ENCODE data around the gene GSN. TPM values are rescaled to one million over a fixed set of nuclear protein-coding genes. Genes with fewer than 3 reads are reported as not detected.

The GSN gene
- total and polyA plus RNA-seq, 2 of the 13 experiments (the other 11 are each of a cell fraction or from before 2014, with no cell fraction given): 294 to 307 TPM

DNA sequence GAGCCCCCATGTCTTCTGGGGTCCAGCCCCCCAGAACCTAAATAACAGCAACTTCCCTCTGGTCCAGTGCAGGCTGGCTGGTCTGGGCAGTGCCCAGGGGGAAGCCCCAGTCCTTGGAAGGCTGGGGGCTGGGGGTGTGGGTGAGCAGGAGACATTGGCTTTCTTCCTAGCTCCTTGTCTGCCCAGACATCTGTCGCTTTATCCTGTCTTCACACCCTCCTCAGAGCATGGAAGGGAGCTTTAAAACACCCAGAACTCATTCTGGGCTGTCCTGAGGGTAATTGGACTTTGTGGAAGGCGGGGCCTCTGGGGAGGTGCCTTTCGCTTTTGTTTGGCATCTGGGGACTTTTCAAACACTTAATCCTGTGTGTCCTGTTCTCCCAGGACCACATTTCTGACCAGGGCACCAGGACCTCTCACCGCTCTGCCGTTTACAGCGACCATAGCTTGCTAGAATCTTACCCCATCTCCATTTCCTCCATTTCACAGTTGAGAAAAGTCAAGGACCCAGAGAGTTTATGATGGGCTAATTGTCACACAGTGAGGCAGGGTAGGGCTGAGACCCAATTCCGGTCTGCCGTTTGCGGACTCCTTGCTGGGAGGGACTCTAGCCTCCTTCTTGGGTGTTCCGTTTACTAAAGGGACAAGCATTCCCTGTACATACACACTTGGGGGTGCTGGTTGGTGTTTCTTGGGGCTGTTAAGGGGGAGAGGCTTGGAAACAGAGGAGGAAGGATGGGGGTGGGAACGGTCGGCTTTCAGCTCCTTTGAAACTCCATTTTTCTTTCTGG lies 1.1 kb downstream of the GSN start:
- DNase-seq (ENCODE audit: low spot score) (no peak), FAIRE-seq (no peak), ATAC-seq (peak; percentile 41)
- intact Hi-C loops (cut with micrococcal nuclease; ENCODE audit: unreplicated experiment): loop anchor here (5.0 kb wide), 1 partner anchor 37 kb away; no protein-coding TSS in a partner anchor
- no peaks in the 10 kb centered on the region for H4K20me1 ChIP-seq (ENCODE audit: insufficient read depth, low read length)
- no peaks in the 10 kb centered on the region for H3K9me3 ChIP-seq (ENCODE audit: low read length)
- peak overlapping the region; percentile 69 to 84 (median 82) for H3K4me3 ChIP-seq (replicated peaks in 1 of 3; ENCODE audit: insufficient read depth in 1 of 3, low read depth in 2 of 3, low read length in 3 of 3)
- peaks cover 34% of the 10 kb centered on the region for H3K4me1 ChIP-seq (ENCODE audit: insufficient read depth, low read length)
- H2AFZ ChIP-seq (ENCODE audit: low read length): peak overlapping the region; percentile 31
- H3K79me2 ChIP-seq (ENCODE audit: insufficient read depth, low read length): no peaks in the 10 kb centered on the region
- H3K27ac ChIP-seq (ENCODE audit: extremely low read length, insufficient read depth, low read length): no peak overlapping the region
- ChIA-PET POLR2A (interaction anchor here (1.3 to 3.5 kb wide), 9 partner anchors 9 to 104 kb away, joined by 3 to 29 read pairs (median 8); no protein-coding TSS in a partner anchor), CTCF (ENCODE audit: low intra/inter-chr PET ratio, low total read pairs) (no interaction called here)
- peak overlapping the region; percentile 78 for H3K4me2 ChIP-seq (ENCODE audit: low read depth, low read length)
- no peaks in the 10 kb centered on the region for H3K36me3 ChIP-seq (replicated peaks in 1 of 2; ENCODE audit: control insufficient read depth in 1 of 2, insufficient read depth in 2 of 2, low read length in 2 of 2)
- in situ Hi-C loops (cut with HindIII; ENCODE audit: extremely low pct_ligation_motif_present, low pct_unique_long_range_greater_than_20kb): no loop called here
- 0% methylated on average over 9 of the region's 12 CpGs for WGBS (ENCODE audit: low lambda C conversion rate)
- peaks cover 0 to 18% of the 10 kb centered on the region in 2 experiments; a peak in 3 of 5 replicates for H3K27me3 ChIP-seq (ENCODE audit: control insufficient read depth in 1 of 2, insufficient read depth in 2 of 2, low read length in 2 of 2)
- BruUV-seq (replicated peaks): no TSS peak
- no peak overlapping the region; the same call in 1 of the 2 replicates for H3K9ac ChIP-seq (ENCODE audit: insufficient read depth, low read depth, low read length)
- TF ChIP-seq ZNF674 (CRISPR knock-in tag; IDR thresholded peaks at IDR 0.05; ENCODE audit: low read depth): no peak
- no peak for TF ChIP-seq BRD4 (CRISPR knock-in tag; IDR thresholded peaks at IDR 0.05)
- TF ChIP-seq, protein P1, sequence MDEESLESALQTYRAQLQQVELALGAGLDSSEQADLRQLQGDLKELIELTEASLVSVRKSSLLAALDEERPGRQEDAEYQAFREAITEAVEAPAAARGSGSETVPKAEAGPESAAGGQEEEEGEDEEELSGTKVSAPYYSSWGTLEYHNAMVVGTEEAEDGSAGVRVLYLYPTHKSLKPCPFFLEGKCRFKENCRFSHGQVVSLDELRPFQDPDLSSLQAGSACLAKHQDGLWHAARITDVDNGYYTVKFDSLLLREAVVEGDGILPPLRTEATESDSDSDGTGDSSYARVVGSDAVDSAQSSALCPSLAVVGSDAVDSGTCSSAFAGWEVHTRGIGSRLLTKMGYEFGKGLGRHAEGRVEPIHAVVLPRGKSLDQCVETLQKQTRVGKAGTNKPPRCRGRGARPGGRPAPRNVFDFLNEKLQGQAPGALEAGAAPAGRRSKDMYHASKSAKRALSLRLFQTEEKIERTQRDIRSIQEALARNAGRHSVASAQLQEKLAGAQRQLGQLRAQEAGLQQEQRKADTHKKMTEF (CRISPR knock-in tag; IDR thresholded peaks at IDR 0.05): no peak
- TF ChIP-seq NCOA1 (CRISPR knock-in tag; IDR thresholded peaks at IDR 0.05): no peak
- TF ChIP-seq, protein P2, sequence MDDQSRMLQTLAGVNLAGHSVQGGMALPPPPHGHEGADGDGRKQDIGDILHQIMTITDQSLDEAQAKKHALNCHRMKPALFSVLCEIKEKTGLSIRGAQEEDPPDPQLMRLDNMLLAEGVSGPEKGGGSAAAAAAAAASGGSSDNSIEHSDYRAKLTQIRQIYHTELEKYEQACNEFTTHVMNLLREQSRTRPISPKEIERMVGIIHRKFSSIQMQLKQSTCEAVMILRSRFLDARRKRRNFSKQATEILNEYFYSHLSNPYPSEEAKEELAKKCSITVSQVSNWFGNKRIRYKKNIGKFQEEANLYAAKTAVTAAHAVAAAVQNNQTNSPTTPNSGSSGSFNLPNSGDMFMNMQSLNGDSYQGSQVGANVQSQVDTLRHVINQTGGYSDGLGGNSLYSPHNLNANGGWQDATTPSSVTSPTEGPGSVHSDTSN (CRISPR knock-in tag; IDR thresholded peaks at IDR 0.05; ENCODE audit: borderline replicate concordance): no peak
- TF ChIP-seq, protein P3, sequence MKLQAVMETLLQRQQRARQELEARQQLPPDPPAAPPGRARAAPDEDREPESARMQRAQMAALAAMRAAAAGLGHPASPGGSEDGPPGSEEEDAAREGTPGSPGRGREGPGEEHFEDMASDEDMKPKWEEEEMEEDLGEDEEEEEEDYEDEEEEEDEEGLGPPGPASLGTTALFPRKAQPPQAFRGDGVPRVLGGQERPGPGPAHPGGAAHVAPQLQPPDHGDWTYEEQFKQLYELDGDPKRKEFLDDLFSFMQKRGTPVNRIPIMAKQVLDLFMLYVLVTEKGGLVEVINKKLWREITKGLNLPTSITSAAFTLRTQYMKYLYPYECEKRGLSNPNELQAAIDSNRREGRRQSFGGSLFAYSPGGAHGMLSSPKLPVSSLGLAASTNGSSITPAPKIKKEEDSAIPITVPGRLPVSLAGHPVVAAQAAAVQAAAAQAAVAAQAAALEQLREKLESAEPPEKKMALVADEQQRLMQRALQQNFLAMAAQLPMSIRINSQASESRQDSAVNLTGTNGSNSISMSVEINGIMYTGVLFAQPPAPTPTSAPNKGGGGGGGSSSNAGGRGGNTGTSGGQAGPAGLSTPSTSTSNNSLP (IDR thresholded peaks at IDR 0.05; ENCODE audit: low read depth, low read length): no peak
- TF ChIP-seq, protein P4, sequence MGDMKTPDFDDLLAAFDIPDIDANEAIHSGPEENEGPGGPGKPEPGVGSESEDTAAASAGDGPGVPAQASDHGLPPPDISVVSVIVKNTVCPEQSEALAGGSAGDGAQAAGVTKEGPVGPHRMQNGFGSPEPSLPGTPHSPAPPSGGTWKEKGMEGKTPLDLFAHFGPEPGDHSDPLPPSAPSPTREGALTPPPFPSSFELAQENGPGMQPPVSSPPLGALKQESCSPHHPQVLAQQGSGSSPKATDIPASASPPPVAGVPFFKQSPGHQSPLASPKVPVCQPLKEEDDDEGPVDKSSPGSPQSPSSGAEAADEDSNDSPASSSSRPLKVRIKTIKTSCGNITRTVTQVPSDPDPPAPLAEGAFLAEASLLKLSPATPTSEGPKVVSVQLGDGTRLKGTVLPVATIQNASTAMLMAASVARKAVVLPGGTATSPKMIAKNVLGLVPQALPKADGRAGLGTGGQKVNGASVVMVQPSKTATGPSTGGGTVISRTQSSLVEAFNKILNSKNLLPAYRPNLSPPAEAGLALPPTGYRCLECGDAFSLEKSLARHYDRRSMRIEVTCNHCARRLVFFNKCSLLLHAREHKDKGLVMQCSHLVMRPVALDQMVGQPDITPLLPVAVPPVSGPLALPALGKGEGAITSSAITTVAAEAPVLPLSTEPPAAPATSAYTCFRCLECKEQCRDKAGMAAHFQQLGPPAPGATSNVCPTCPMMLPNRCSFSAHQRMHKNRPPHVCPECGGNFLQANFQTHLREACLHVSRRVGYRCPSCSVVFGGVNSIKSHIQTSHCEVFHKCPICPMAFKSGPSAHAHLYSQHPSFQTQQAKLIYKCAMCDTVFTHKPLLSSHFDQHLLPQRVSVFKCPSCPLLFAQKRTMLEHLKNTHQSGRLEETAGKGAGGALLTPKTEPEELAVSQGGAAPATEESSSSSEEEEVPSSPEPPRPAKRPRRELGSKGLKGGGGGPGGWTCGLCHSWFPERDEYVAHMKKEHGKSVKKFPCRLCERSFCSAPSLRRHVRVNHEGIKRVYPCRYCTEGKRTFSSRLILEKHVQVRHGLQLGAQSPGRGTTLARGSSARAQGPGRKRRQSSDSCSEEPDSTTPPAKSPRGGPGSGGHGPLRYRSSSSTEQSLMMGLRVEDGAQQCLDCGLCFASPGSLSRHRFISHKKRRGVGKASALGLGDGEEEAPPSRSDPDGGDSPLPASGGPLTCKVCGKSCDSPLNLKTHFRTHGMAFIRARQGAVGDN (CRISPR knock-in tag; IDR thresholded peaks at IDR 0.05): 0 out of 2 replicates have a peak, but pooled peaks have one; percentile 7
- TF ChIP-seq KLF12 (CRISPR knock-in tag; IDR thresholded peaks at IDR 0.05; ENCODE audit: borderline replicate concordance): no peak
- TF ChIP-seq SUZ12 (IDR thresholded peaks at IDR 0.05; ENCODE audit: low read depth, low read length): no peak
- peak; percentile 22; the same call in 1 of the 2 replicates for TF ChIP-seq SAP130 (CRISPR knock-in tag; IDR thresholded peaks at IDR 0.05; ENCODE audit: low read depth)
- no peak for TF ChIP-seq HOXA7 (CRISPR knock-in tag; IDR thresholded peaks at IDR 0.05)
- TF ChIP-seq SALL2 (CRISPR knock-in tag; IDR thresholded peaks at IDR 0.05): no peak
- no peak for TF ChIP-seq ZSCAN12 (CRISPR knock-in tag; IDR thresholded peaks at IDR 0.05)

Data from HepG2 (cell line).